Measurements from ENCODE around the gene KLHL21.

KLHL21 gene

DNA sequence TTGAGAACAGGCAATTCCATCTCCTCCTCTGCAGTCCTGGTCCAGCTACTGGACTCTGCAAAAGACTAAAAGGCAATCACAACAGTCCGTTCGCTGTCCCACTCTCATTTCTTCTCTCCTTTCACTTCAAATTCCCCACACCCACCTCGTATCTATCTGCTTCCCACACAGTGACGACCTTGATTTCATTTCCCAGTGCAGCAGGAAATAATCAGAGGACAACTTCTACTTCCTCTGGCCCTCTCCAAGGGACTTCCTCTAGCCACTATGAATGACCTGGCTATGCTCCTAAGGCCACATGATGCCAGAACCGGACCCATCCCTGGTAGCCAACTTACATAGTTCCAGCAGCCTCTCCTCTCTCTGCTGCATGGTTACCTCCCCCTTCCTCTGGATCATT, 56.3 kb downstream of the KLHL21 start:
- no peak for DNase-seq

DNA sequence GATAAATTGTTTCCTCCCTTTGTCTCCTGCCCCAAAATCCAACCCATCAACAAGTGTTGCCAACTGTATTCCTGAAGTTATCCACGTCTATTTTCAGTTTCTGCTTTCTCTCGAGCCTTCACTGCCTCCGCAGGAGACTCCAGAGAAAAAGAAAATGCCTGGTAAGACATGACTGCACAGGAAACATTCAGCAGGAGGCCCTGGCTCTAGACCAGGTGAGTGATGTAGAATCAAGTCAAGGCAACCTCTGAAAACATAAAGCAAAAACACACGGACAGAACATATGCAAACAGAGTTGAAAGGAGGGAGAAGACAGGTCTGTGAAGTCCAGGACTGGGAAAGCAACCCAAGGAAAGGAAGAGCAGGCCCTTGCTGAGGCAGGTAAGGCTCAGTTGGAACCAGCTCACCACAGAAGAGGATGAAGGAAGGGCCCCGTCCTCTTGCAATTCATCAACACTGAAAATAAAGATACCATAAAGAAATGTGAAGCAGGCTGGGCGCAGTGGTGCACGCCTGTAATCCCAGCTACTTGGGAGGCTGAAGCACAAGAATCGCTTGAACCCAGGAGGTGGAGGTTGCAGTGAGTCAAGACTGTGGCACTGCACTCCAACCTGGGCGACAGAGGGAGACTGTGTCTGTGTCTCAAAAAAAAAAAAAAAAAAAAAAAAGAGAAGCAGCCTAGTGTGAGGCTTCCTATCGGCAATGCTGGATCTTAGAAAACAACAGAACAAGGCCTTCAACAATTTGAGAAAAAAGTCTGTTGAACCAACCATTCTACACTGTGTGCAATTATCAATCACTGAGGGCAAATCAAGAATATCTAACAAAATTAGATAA, 57.2 kb downstream of the KLHL21 start:
- DNase-seq, result no peak

- DNase-seq, result no peak
These were observed 57.8 kb downstream of the KLHL21 start for GRCh38 chr1:6544831-6545230.

Data from stimulated activated CD4-positive, alpha-beta T cell treated with anti-CD3 and anti-CD28 coated beads, Interleukin-2, amount 100 ng/mL, for 24 hours (primary cell).